SK-N-SH (cell line): ENCODE measurements around the gene RIPOR2. TPM values are rescaled to one million over a fixed set of nuclear protein-coding genes. Genes with fewer than 3 reads are reported as not detected.

Experiments used
- CTCF ChIA-PET: fragments of 300-600, 350-600 bp; formaldehyde crosslinking; extraction: SDS; loops from one replicate; lab custom pipeline; 2021; lab: Yijun Ruan, JAX
- POLR2A ChIA-PET: fragments of 350-600 bp; sonication (Branson Sonifier 250); formaldehyde crosslinking; extraction: SDS; loops from one replicate; lab custom pipeline; 2020; ENCODE audit warnings: antibody characterized with exemption, inconsistent platforms; lab: Yijun Ruan, JAX
- DNase-seq: peaks from one replicate; pipeline ENCODE4 v3.0.0; 2012
- H2AFZ ChIP-seq: fragments of 200-600 bp; sonication (generic); 2 replicates; pipeline ENCODE4 v1.8.1; 2016; ENCODE audit warnings: antibody characterized with exemption, mild to moderate bottlenecking, low read depth
- H3F3A ChIP-seq: fragments of 200-600 bp; sonication (generic); replicated peaks from 2 replicates; pipeline ENCODE3; 2016; ENCODE audit warnings: antibody characterized with exemption, mild to moderate bottlenecking; ENCODE audit not compliant: insufficient read depth
- H3K27ac ChIP-seq, 2 experiments: fragments of 200-500 bp in 1 of 2; fragments of 200-600 bp in 1 of 2; sonication (Bioruptor generic) in 1 of 2; sonication (generic), shearing (Covaris generic) in 1 of 2; 2 replicates each; pipeline versions ENCODE4 v1.5.1 to v1.6.1; 2014 to 2016; ENCODE audit warnings: low read depth in 2 of 2, inconsistent platforms in 1 of 2, low read length in 1 of 2, mild to moderate bottlenecking in 1 of 2, mixed read lengths in 1 of 2
- H3K27me3 ChIP-seq: fragments of 200-600 bp; sonication (generic), shearing (Covaris generic); 2 replicates; pipeline ENCODE4 v1.6.1; 2016; ENCODE audit warnings: mixed run types; ENCODE audit not compliant: insufficient read depth
- H3K36me3 ChIP-seq, 2 experiments: fragments of 200-500 bp in 1 of 2; fragments of 200-600 bp in 1 of 2; sonication (Bioruptor generic) in 1 of 2; sonication (generic) in 1 of 2; replicated peaks in 1 of 2; 2 replicates each; pipeline versions ENCODE3 to v1.5.1; 2014 to 2016; ENCODE audit warnings: low read length in 1 of 2, mild to moderate bottlenecking in 1 of 2; ENCODE audit not compliant: insufficient read depth in 2 of 2, control insufficient read depth in 1 of 2
- H3K4me1 ChIP-seq, 2 experiments: fragments of 200-500 bp in 1 of 2; fragments of 200-600 bp in 1 of 2; sonication (Bioruptor generic) in 1 of 2; sonication (generic), shearing (Covaris generic) in 1 of 2; 2 replicates each; pipeline versions ENCODE4 v1.5.1 to v1.6.1; 2014 to 2016; ENCODE audit warnings: low read depth in 1 of 2, low read length in 1 of 2, mixed run types in 1 of 2; ENCODE audit not compliant: insufficient read depth in 2 of 2, control insufficient read depth in 1 of 2
- H3K4me2 ChIP-seq: fragments of 200-600 bp; sonication (generic), shearing (Covaris generic); 2 replicates; pipeline ENCODE4 v1.6.1; 2017; ENCODE audit warnings: mixed run types
- H3K4me3 ChIP-seq, 2 experiments: fragments of 200-500 bp in 1 of 2; fragments of 200-600 bp in 1 of 2; sonication (Bioruptor generic) in 1 of 2; sonication (generic), shearing (Covaris generic) in 1 of 2; 2 replicates each; pipeline versions ENCODE4 v1.5.1 to v1.8.1; 2014 to 2016; ENCODE audit warnings: low read depth in 2 of 2, inconsistent platforms in 1 of 2, low read length in 1 of 2, mild to moderate bottlenecking in 1 of 2, mixed read lengths in 1 of 2, moderate library complexity in 1 of 2
- H3K79me2 ChIP-seq: fragments of 200-600 bp; sonication (generic); 2 replicates; pipeline ENCODE4 v1.8.1; 2017; ENCODE audit warnings: mild to moderate bottlenecking; ENCODE audit not compliant: insufficient read depth
- H3K9ac ChIP-seq: fragments of 200-600 bp; sonication (generic); 2 replicates; pipeline ENCODE4 v1.6.1; 2017; ENCODE audit warnings: mixed run types
- H3K9me2 ChIP-seq: fragments of 200-600 bp; sonication (generic); 2 replicates; pipeline ENCODE4 v1.6.1; 2017; ENCODE audit warnings: mixed run types
- H3K9me3 ChIP-seq: fragments of 200-600 bp; sonication (generic); 2 replicates; pipeline ENCODE4 v1.6.1; 2017; ENCODE audit warnings: mixed run types, mild to moderate bottlenecking, moderate library complexity
- H4K20me1 ChIP-seq: fragments of 200-600 bp; sonication (generic); 2 replicates; pipeline ENCODE4 v1.6.1; 2017; ENCODE audit warnings: mild to moderate bottlenecking, mixed run types; ENCODE audit not compliant: insufficient read depth
- CTCF ChIP-seq: fragments of 200-600 bp; sonication (generic); IDR thresholded peaks from 2 replicates; pipeline ENCODE4 v1.6.1; 2017; ENCODE audit warnings: antibody characterized with exemption, mild to moderate bottlenecking, moderate library complexity
- EP300 ChIP-seq, 2 experiments: IDR thresholded peaks; 2 replicates each; pipeline versions ENCODE4 v1.4.0 to v1.6.1; 2012; ENCODE audit warnings: borderline replicate concordance in 1 of 2, low read depth in 1 of 2, low read length in 1 of 2
- EZH2phosphoT487 ChIP-seq: fragments of 200-600 bp; sonication (generic); IDR thresholded peaks from 2 replicates; pipeline ENCODE4 v1.6.1; 2017; ENCODE audit warnings: low read depth, mixed run types, mild to moderate bottlenecking, antibody characterized with exemption, moderate library complexity, borderline replicate concordance
- GABPA ChIP-seq: IDR thresholded peaks from 2 replicates; pipeline ENCODE4 v1.4.0; 2012; ENCODE audit warnings: low read depth, mild to moderate bottlenecking
- GATA2 ChIP-seq: sonication (generic); formaldehyde crosslinking; IDR thresholded peaks from 2 replicates; pipeline ENCODE4 v1.5.0; 2020; ENCODE audit warnings: mild to moderate bottlenecking, missing genetic modification reagents
- MXI1 ChIP-seq: IDR thresholded peaks from 2 replicates; pipeline ENCODE4 v1.6.1; 2012; ENCODE audit warnings: mild to moderate bottlenecking, low read depth, low read length, improper control_type of control experiment
- NFIC ChIP-seq: IDR thresholded peaks from 2 replicates; pipeline ENCODE4 v1.4.0; 2012; ENCODE audit warnings: borderline replicate concordance
- PBX3 ChIP-seq: IDR thresholded peaks from 2 replicates; pipeline ENCODE4; 2012
- POLR2AphosphoS5 ChIP-seq: IDR thresholded peaks from 2 replicates; pipeline ENCODE4 v1.6.1; 2012; ENCODE audit warnings: low read depth, low read length
- RAD21 ChIP-seq: IDR thresholded peaks from 2 replicates; pipeline ENCODE4 v1.6.1; 2012; ENCODE audit warnings: mild to moderate bottlenecking, low read length
- RCOR1 ChIP-seq: fragments of 150-350 bp; IDR thresholded peaks from 2 replicates; pipeline ENCODE4 v1.6.1; 2017; ENCODE audit warnings: antibody characterized with exemption, low read length
- RFX5 ChIP-seq: IDR thresholded peaks from 2 replicates; pipeline ENCODE4 v1.6.1; 2012; ENCODE audit warnings: mild to moderate bottlenecking, improper control_type of control experiment, low read length
- SIN3A ChIP-seq: IDR thresholded peaks from 2 replicates; pipeline ENCODE4 v1.6.1; 2012; ENCODE audit warnings: low read depth, mild to moderate bottlenecking, low read length, moderate library complexity, borderline replicate concordance
- TCF12 ChIP-seq: IDR thresholded peaks from 2 replicates; pipeline ENCODE4 v1.4.0; 2012
- YY1 ChIP-seq: IDR thresholded peaks from 2 replicates; pipeline ENCODE4 v1.4.0; 2012; ENCODE audit warnings: low read depth, mild to moderate bottlenecking
- WGBS: methylation state at CpG from one replicate; pipeline ENCODE4 v1.1.6; 2017; ENCODE audit warnings: low lambda C conversion rate; 5-methylcytosine and 5-hydroxymethylcytosine counted together
- polyA plus RNA-seq, 3 experiments: library from polyadenylated mRNA; depleted of rRNA; stranded (reverse); fragments of >200 nt; gene quantifications; 2 replicates each; pipeline ENCODE4 v1.2.3, GENCODE V29; 2012
- TF ChIP-seq, protein P1 (sequence below): IDR thresholded peaks from 2 replicates; pipeline ENCODE4 v1.4.0; 2012; ENCODE audit warnings: low read depth, borderline replicate concordance
- TF ChIP-seq, protein P2 (sequence below): fragments of 150-350 bp; IDR thresholded peaks from 2 replicates; pipeline ENCODE4 v1.6.1; 2017; ENCODE audit warnings: antibody characterized with exemption, low read length, low read depth, borderline replicate concordance
- TF ChIP-seq, protein P3 (sequence below): fragments of 150-350 bp; IDR thresholded peaks from 2 replicates; pipeline ENCODE4 v1.6.1; 2016; ENCODE audit warnings: mild to moderate bottlenecking, low read depth, low read length
- TF ChIP-seq, protein P4 (sequence below): IDR thresholded peaks from 2 replicates; pipeline ENCODE4 v1.6.1; 2012; ENCODE audit warnings: mild to moderate bottlenecking, low read depth, low read length, moderate library complexity

RIPOR2 gene
- polyA plus RNA-seq, 1 of the 3 experiments (the other 2 are of a cell fraction) = 0.05 TPM

- TF ChIP-seq PBX3 (no peak), YY1 (no peak), SIN3A (no peak), TCF12 (no peak), POLR2AphosphoS5 (no peak), EZH2phosphoT487 (no peak), CTCF (no peak), GABPA (no peak), GATA2 (no peak), MXI1 (no peak), EP300 (IDR thresholded peaks at IDR 0.05; ENCODE audit: borderline replicate concordance in 1 of 2, low read depth in 1 of 2, low read length in 1 of 2) (no peak), RCOR1 (no peak), NFIC (no peak), RFX5 (no peak), RAD21 (no peak)
- TF ChIP-seq, protein P1, sequence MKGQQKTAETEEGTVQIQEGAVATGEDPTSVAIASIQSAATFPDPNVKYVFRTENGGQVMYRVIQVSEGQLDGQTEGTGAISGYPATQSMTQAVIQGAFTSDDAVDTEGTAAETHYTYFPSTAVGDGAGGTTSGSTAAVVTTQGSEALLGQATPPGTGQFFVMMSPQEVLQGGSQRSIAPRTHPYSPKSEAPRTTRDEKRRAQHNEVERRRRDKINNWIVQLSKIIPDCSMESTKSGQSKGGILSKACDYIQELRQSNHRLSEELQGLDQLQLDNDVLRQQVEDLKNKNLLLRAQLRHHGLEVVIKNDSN = no peak
- TF ChIP-seq, protein P2, sequence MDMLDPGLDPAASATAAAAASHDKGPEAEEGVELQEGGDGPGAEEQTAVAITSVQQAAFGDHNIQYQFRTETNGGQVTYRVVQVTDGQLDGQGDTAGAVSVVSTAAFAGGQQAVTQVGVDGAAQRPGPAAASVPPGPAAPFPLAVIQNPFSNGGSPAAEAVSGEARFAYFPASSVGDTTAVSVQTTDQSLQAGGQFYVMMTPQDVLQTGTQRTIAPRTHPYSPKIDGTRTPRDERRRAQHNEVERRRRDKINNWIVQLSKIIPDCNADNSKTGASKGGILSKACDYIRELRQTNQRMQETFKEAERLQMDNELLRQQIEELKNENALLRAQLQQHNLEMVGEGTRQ = no peak
- TF ChIP-seq, protein P3, sequence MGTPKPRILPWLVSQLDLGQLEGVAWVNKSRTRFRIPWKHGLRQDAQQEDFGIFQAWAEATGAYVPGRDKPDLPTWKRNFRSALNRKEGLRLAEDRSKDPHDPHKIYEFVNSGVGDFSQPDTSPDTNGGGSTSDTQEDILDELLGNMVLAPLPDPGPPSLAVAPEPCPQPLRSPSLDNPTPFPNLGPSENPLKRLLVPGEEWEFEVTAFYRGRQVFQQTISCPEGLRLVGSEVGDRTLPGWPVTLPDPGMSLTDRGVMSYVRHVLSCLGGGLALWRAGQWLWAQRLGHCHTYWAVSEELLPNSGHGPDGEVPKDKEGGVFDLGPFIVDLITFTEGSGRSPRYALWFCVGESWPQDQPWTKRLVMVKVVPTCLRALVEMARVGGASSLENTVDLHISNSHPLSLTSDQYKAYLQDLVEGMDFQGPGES = no peak
- TF ChIP-seq, protein P4, sequence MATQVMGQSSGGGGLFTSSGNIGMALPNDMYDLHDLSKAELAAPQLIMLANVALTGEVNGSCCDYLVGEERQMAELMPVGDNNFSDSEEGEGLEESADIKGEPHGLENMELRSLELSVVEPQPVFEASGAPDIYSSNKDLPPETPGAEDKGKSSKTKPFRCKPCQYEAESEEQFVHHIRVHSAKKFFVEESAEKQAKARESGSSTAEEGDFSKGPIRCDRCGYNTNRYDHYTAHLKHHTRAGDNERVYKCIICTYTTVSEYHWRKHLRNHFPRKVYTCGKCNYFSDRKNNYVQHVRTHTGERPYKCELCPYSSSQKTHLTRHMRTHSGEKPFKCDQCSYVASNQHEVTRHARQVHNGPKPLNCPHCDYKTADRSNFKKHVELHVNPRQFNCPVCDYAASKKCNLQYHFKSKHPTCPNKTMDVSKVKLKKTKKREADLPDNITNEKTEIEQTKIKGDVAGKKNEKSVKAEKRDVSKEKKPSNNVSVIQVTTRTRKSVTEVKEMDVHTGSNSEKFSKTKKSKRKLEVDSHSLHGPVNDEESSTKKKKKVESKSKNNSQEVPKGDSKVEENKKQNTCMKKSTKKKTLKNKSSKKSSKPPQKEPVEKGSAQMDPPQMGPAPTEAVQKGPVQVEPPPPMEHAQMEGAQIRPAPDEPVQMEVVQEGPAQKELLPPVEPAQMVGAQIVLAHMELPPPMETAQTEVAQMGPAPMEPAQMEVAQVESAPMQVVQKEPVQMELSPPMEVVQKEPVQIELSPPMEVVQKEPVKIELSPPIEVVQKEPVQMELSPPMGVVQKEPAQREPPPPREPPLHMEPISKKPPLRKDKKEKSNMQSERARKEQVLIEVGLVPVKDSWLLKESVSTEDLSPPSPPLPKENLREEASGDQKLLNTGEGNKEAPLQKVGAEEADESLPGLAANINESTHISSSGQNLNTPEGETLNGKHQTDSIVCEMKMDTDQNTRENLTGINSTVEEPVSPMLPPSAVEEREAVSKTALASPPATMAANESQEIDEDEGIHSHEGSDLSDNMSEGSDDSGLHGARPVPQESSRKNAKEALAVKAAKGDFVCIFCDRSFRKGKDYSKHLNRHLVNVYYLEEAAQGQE = no peak
- Histone ChIP-seq H3K27ac (no peak overlapping the region), H3K36me3 (no peaks in the 10 kb centered on the region), H3K4me1 (no peaks in the 10 kb centered on the region), H3K9ac (no peak overlapping the region), H3K4me2 (no peak overlapping the region), H2AFZ (no peak overlapping the region), H4K20me1 (no peaks in the 10 kb centered on the region), H3K9me2 (no peaks in the 10 kb centered on the region), H3K4me3 (no peak overlapping the region), H3F3A (no peaks in the 10 kb centered on the region), H3K9me3 (no peaks in the 10 kb centered on the region), H3K79me2 (no peaks in the 10 kb centered on the region), H3K27me3 (no peaks in the 10 kb centered on the region)
- WGBS = 81% methylated on average over 3 of the region's 3 CpGs
- ChIA-PET POLR2A (no interaction called here), CTCF (interaction anchor here (0.7 to 2.0 kb wide), 3 partner anchors 137 to 217 kb away, joined by 3 to 8 read pairs (median 4); no protein-coding TSS in a partner anchor)
- no peak for DNase-seq
These were observed 81.6 kb downstream of the RIPOR2 start for GRCh38 chr6:24854077-24854666.
